GM21381 (cell line): ENCODE data around the gene CDK17.
"Not testable (repeated sequence)": the region's sequence is repeated elsewhere in the genome, so short reads cannot be mapped to it uniquely, and the experiment has no call there.

Experiments used
- ATAC-seq: cut with Tn5 transposase; IDR thresholded peaks from one replicate; pipeline ENCODE4 v1.9.1; 2021; ENCODE audit warnings: mild to moderate bottlenecking, moderate library complexity; ENCODE audit not compliant: unreplicated experiment

CDK17 gene

GRCh38 chr12:96395236-96395635, 5.0 kb downstream of the CDK17 start:
- no peak for ATAC-seq

DNA sequence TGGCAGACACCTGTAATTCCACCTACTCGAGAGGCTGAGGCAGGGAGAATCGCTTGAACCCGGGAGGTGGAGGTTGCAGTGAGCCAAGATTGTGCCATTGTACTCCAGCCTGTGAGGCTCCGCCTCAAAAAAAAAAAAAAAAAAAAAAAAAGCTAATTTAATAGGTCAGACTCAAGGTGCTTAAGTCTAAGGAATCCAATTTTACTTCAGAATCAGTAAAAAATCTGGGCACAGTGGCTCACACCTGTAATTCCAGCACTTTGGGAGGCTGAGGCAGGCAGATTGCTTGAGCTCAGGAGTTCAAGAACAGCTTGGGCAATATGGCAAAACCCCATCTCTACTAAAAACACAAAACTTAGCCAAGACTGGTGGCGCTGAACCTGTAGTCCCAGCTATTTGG, 7.0 kb downstream of the CDK17 start:
- not testable (repeated sequence) for ATAC-seq

GRCh38 chr12:96392397-96392796, 7.8 kb downstream of the CDK17 start:
- ATAC-seq, result no peak

DNA sequence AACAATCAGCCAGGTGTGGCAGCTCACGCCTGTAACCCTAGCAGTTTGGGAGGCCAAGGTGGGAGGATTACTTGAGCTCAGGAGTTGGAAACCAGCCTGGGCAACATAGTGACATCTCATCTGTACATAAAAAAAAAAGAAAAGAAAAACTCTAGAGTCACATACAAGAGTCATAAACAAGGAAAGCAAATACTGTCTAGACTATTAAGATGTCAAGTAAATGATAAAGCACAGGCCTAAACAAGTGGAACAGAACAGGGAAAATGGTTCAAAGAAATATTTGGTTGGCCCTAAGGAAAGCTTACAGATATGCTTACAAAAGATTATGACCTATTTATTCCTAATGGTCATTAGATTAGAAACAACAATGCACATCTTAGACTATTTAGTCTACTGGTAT, 12.3 kb downstream of the CDK17 start:
- ATAC-seq, result no peak

DNA sequence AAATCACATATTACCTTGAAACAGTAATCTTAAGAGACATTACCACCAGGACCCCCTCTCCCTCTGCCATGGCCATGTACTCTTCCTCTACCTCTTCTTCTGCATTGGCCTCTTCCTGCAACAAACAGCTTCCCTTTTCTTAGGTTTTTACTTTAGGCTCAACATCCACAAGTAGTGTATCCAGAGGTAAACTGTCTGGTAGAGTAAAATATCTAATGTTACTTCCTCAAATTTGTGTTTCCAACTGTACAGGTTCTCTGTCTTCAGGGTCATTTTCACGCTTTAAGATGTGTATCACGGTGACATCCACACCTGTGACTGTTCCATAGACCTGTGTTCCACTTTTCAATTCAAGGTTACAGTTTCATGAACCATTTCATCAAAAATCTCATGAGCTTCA, 13.4 kb downstream of the CDK17 start:
- ATAC-seq, result no peak

DNA sequence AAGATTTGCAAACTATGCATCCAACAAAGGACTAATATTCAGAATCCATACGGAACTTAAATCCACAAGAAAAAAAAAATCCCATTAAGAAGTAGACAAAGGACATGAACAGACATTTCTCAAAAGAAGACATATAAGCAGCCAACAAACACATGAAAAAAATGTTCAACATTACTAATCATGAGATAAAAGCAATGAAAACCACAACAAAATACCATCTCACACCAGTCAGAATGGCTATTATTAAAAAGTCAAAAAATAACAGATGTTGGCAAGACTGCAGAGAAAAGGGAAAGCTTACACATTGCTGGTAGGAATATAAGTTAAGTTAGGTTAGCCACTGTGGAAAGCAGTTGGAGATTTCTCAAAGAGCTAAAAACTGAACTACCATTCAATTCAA, 16.2 kb downstream of the CDK17 start:
- no peak for ATAC-seq

DNA sequence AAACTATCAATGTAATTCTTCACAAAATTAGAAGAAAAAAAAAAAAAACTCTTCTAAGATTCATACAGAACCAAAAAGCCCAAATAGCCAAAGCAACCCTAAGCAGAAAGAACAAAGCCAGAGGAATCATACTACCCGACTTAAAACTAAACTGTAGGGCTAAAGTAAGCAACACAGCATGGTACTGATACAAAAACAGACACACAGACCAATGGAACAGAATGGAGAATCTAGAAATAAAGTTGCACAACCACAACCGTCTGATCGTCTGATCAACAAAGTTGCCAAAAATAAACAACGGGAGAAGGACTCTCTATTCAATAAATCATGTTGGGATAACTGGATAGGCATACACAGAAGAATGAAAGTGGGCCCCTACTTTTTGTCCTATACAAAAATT, 16.9 kb downstream of the CDK17 start:
- ATAC-seq, result no peak

DNA sequence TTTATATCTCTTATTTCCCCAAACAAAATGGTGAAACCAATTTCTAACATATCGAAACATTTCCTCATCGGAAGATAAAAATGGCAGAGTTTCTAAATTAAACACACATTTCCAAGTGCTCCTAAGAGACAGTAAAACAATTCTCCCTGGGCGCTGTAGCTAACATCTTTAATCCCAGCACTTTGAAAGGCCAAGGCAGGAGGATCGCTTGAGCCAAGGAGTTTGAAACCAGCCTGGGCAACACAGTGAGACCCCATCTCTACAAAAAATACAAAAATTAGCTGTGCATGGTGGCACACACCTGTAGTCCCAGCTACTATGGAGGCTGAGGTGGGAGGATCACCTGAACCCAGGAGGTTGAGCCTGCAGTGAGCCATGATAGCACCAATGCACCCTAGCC, 20.5 kb downstream of the CDK17 start:
- ATAC-seq, result not testable (repeated sequence)

DNA sequence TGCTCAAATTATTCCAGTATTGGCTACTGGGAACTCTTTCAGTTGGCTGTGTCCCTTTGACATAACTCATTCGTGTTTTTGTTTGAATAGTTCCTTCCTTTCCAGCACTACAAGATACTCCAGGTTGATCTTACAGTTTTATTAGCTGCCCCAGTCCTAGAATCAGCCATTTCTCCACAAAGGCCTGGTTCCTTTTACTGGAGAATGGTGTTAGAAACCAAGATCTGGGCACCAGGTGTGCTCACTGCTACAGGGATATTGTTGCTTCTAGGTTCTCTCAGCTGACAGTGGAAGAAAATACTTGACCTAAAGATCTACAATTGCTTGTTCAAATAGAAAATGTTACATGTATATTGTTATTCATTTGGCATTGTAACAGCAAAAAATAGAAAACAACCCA, 21.9 kb downstream of the CDK17 start:
- ATAC-seq, result no peak

- no peak for ATAC-seq
Measured at GRCh38 chr12:96376865-96377264, 23.4 kb downstream of the CDK17 start.

GRCh38 chr12:96375841-96376604, 24.2 kb downstream of the CDK17 start:
- peak; percentile 55 for ATAC-seq

DNA sequence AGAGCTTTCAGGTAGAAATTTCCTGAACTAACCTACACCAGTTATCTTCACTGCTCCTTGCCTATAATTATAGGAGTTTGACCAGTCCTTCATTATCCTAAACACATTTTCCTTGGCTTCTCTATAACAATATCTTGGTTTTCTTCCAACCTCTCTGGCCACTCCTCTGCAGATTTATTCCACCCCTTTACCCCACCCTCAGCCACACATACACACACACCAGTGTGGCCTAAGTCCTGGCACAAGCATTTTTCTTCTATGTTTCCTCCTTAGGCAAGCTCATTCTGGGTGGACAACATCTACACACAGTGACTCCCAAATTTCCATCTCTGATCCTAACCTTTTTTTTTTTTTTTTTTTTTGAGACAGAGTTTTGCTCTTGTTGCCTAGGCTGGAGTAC, 25.1 kb downstream of the CDK17 start:
- no peak for ATAC-seq

DNA sequence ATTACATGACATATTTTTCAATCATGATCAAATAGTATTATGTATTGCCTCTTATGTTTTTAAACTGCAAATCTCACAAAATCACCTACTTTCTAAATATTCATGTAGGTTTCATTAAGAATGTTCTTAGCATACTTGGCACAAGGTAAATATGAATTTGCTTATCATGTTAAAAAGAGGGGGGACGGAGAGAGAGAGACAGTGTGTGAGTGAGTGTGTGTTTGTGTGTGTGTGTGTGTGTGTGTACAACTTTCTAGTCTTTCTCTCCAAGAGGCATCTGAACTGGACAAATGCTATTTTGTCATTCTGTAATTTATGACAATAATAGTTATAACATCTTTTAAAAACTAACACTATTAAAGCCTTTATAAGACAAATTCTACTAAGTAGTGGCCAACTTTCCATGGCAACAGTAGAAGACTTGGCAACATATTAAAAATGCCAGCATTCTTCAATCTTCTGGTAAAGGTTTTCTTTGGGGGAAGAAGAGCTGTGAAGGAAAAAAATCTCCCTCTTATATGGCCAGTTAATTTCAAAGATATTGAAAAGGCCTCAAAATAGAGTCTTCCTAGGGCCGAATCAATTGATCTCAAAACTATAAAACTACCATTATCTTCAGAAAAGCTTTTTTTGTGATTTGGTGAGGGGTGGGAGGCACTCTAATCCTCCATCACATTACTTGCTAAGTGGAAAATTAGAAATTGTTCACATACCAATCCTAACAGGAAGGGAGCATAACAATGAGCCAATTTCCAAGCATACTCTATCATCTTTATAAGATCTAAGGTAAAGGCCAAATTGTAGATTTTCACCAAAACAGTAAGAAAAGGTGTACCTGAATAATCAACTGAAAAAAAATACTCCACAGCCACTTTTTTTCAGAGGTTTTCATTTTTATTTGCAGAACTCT, 28.2 kb downstream of the CDK17 start:
- no peak for ATAC-seq

GRCh38 chr12:96371138-96371789, 29.0 kb downstream of the CDK17 start:
- ATAC-seq, result no peak

DNA sequence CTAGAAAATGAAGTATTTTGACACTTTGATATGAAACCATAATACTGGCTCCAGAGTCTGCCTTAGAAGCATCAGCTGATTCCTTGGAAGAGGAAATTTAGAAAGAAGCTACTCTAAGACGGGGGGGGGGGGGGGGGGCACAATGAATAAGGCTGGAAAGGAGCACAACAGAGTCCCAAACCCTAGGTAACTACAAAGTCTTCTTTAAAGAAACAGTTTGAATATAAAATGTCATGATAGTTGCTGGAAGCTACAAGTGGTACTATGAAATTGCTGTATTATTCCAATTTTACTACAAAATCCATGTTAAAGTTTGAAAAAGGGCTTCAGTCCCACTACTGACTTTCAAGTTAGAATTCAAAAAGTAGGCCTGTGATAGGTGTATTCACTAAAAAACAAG, 31.6 kb downstream of the CDK17 start:
- ATAC-seq, result no peak

GRCh38 chr12:96368233-96368632, 32.0 kb downstream of the CDK17 start:
- no peak for ATAC-seq

GRCh38 chr12:96366381-96366654, 33.9 kb downstream of the CDK17 start:
- no peak for ATAC-seq

GRCh38 chr12:96365604-96366380, 34.4 kb downstream of the CDK17 start:
- no peak for ATAC-seq

- ATAC-seq, result no peak
Measured at GRCh38 chr12:96364092-96364700, 36.0 kb downstream of the CDK17 start.

- no peak for ATAC-seq
Measured at GRCh38 chr12:96361074-96361473, 39.2 kb downstream of the CDK17 start.

DNA sequence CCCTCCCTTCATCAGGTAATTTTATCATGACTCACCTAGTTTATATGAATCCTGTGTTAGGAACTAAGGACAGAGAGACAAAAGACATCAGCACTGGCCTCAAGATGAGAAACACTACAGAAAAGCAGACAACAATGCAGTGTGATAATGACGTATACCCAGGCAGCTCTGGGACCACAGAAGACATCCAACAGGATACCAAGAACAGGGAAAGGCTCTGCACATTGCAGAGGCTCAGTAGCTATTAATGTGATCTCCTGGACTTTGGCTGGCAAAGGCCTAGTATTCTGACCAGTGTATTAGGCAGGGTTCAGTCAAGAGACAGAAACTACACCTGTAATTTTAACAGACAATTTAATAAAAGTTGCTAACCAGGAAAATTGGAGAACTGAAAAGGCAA, 39.7 kb downstream of the CDK17 start:
- no peak for ATAC-seq
